H9 (cell line): ENCODE measurements around the gene USP6. TPM values are rescaled to one million over a fixed set of nuclear protein-coding genes. Genes with fewer than 3 reads are reported as not detected.

Experiments
- DNase-seq: peaks from one replicate; pipeline ENCODE4 v3.0.0-alpha.2; 2017
- H2AFZ ChIP-seq: one replicate; pipeline ENCODE4 v1.6.1; 2013; ENCODE audit warnings: mild to moderate bottlenecking, low read length, control low read depth, moderate library complexity
- H2AK5ac ChIP-seq: 2 replicates; pipeline ENCODE4 v1.6.1; 2013; ENCODE audit warnings: low read length, control low read depth, mixed read lengths; ENCODE audit not compliant: insufficient read length
- H2BK120ac ChIP-seq: one replicate; pipeline ENCODE4 v1.6.1; 2013; ENCODE audit warnings: low read depth, mild to moderate bottlenecking, low read length, control low read depth, inconsistent platforms; ENCODE audit not compliant: poor library complexity, severe bottlenecking
- H2BK12ac ChIP-seq: 2 replicates; pipeline ENCODE4 v1.6.1; 2013; ENCODE audit warnings: low read length, control low read depth, mixed read lengths, low read depth; ENCODE audit not compliant: insufficient read length
- H2BK15ac ChIP-seq: 2 replicates; pipeline ENCODE4 v1.6.1; 2013; ENCODE audit warnings: low read depth, low read length, control low read depth
- H2BK20ac ChIP-seq: one replicate; pipeline ENCODE4 v1.6.1; 2013; ENCODE audit warnings: low read depth, mild to moderate bottlenecking, low read length, control low read depth, inconsistent platforms; ENCODE audit not compliant: poor library complexity, severe bottlenecking
- H2BK5ac ChIP-seq: 2 replicates; pipeline ENCODE4 v1.6.1; 2013; ENCODE audit warnings: low read length, control low read depth, mixed read lengths; ENCODE audit not compliant: insufficient read length
- H3K14ac ChIP-seq: 2 replicates; pipeline ENCODE4 v1.6.1; 2013; ENCODE audit warnings: low read length, control low read depth; ENCODE audit not compliant: insufficient read depth
- H3K18ac ChIP-seq: 2 replicates; pipeline ENCODE4 v1.6.1; 2013; ENCODE audit warnings: low read depth, mild to moderate bottlenecking, mixed read lengths, low read length, control low read depth; ENCODE audit not compliant: insufficient read length
- H3K23ac ChIP-seq: 2 replicates; pipeline ENCODE4 v1.6.1; 2013; ENCODE audit warnings: low read length, control low read depth, mixed read lengths, low read depth; ENCODE audit not compliant: insufficient read length
- H3K23me2 ChIP-seq: 2 replicates; pipeline ENCODE4 v1.6.1; 2013; ENCODE audit warnings: low read depth, mild to moderate bottlenecking, mixed read lengths, low read length, control low read depth; ENCODE audit not compliant: insufficient read length, poor library complexity, severe bottlenecking
- H3K27ac ChIP-seq: 2 replicates; pipeline ENCODE4 v1.5.1; 2013; ENCODE audit warnings: low read length, control low read depth, mixed read lengths, low read depth; ENCODE audit not compliant: insufficient read length
- H3K27me3 ChIP-seq: 2 replicates; pipeline ENCODE4 v1.6.1; 2013; ENCODE audit warnings: low read length, control low read depth, inconsistent platforms; ENCODE audit not compliant: insufficient read depth
- H3K4ac ChIP-seq: 2 replicates; pipeline ENCODE4 v1.6.1; 2013; ENCODE audit warnings: low read depth, mild to moderate bottlenecking, control low read depth, inconsistent platforms, low read length, moderate library complexity
- H3K4me1 ChIP-seq: 2 replicates; pipeline ENCODE4 v1.6.1; 2013; ENCODE audit warnings: low read length, control low read depth, inconsistent platforms; ENCODE audit not compliant: insufficient read depth
- H3K4me2 ChIP-seq: 2 replicates; pipeline ENCODE4 v1.6.1; 2013; ENCODE audit warnings: low read length, control low read depth, mixed read lengths; ENCODE audit not compliant: insufficient read length, insufficient read depth
- H3K56ac ChIP-seq: 2 replicates; pipeline ENCODE4 v1.6.1; 2013; ENCODE audit warnings: low read depth, mild to moderate bottlenecking, mixed read lengths, low read length, control low read depth; ENCODE audit not compliant: insufficient read length
- H3K79me1 ChIP-seq: 2 replicates; pipeline ENCODE4 v1.6.1; 2013; ENCODE audit warnings: low read depth, mild to moderate bottlenecking, moderate library complexity, low read length, control low read depth, inconsistent platforms; ENCODE audit not compliant: insufficient read depth, poor library complexity, severe bottlenecking
- H3K79me2 ChIP-seq: 2 replicates; pipeline ENCODE4 v1.6.1; 2013; ENCODE audit warnings: low read length, control low read depth, inconsistent platforms; ENCODE audit not compliant: insufficient read depth
- H3K9ac ChIP-seq: 2 replicates; pipeline ENCODE4 v1.6.1; 2013; ENCODE audit warnings: low read length, control low read depth, mixed read lengths; ENCODE audit not compliant: insufficient read length; ENCODE audit errors: extremely low read depth
- H3K9me3 ChIP-seq: one replicate; pipeline ENCODE4 v1.6.1; 2013; ENCODE audit warnings: low read depth, low read length, inconsistent platforms; ENCODE audit not compliant: control insufficient read depth
- H3T11ph ChIP-seq: one replicate; pipeline ENCODE4 v1.6.1; 2013; ENCODE audit warnings: mild to moderate bottlenecking, low read length, control low read depth, inconsistent platforms
- H4K20me1 ChIP-seq: one replicate; pipeline ENCODE4 v1.6.1; 2013; ENCODE audit not compliant: control insufficient read depth, insufficient read length, insufficient read depth
- H4K5ac ChIP-seq: 2 replicates; pipeline ENCODE4 v1.6.1; 2013; ENCODE audit warnings: low read depth, mild to moderate bottlenecking, mixed read lengths, low read length, control low read depth; ENCODE audit not compliant: insufficient read length
- H4K8ac ChIP-seq: replicated peaks from 2 replicates; pipeline ENCODE4 v1.6.1; 2013; ENCODE audit warnings: low read length, control low read depth, mixed read lengths, low read depth; ENCODE audit not compliant: insufficient read length
- H4K91ac ChIP-seq: 2 replicates; pipeline ENCODE4 v1.6.1; 2013; ENCODE audit warnings: low read depth, mild to moderate bottlenecking, moderate library complexity, mixed read lengths, low read length, control low read depth; ENCODE audit not compliant: insufficient read length
- H3K27ac Mint-ChIP-seq, 3 experiments: 2 replicates in 2 of 3; 3 replicates in 1 of 3; pipeline ENCODE4 v1.8.0; 2020 to 2021; ENCODE audit warnings: mixed read lengths in 3 of 3, mild to moderate bottlenecking in 1 of 3, moderate library complexity in 1 of 3
- H3K27me3 Mint-ChIP-seq: 2 replicates; pipeline ENCODE4 v1.8.0; 2021; ENCODE audit warnings: low read depth, mild to moderate bottlenecking, moderate library complexity, mixed read lengths
- H3K36me3 Mint-ChIP-seq, 3 experiments: 2 replicates in 2 of 3; 3 replicates in 1 of 3; pipeline ENCODE4 v1.8.0; 2020 to 2021; ENCODE audit warnings: low read depth in 3 of 3, mixed read lengths in 3 of 3; ENCODE audit not compliant: insufficient read depth in 1 of 3
- H3K4me1 Mint-ChIP-seq, 2 experiments: 2 replicates each; pipeline ENCODE4 v1.8.0; 2020; ENCODE audit warnings: mixed read lengths in 2 of 2
- H3K4me3 Mint-ChIP-seq, 2 experiments: 2 replicates in 1 of 2; 3 replicates in 1 of 2; pipeline ENCODE4 v1.8.0; 2020 to 2021; ENCODE audit warnings: mild to moderate bottlenecking in 2 of 2, mixed read lengths in 2 of 2, moderate library complexity in 1 of 2
- H3K9me3 Mint-ChIP-seq, 2 experiments: 2 replicates in 1 of 2; 3 replicates in 1 of 2; pipeline ENCODE4 v1.8.0; 2020; ENCODE audit warnings: mild to moderate bottlenecking in 2 of 2, mixed read lengths in 2 of 2, moderate library complexity in 1 of 2
- CTCF ChIP-seq: fragments of 200-600 bp; sonication (generic); conservative IDR thresholded peaks from 3 replicates; pipeline ENCODE4 v1.8.0; 2021; ENCODE audit warnings: antibody characterized with exemption, mild to moderate bottlenecking
- WGBS: extraction: QIAGEN DNeasy Blood & Tissue Kit; methylation state at CpG from one replicate; pipeline ENCODE4 v1.1.7; 2013; ENCODE audit warnings: missing lambda C conversion rate, low lambda C conversion rate, mixed read lengths; ENCODE audit not compliant: insufficient read length; ENCODE audit errors: extremely low coverage; 5-methylcytosine and 5-hydroxymethylcytosine counted together
- total RNA-seq: library from RNA; stranded (reverse); gene quantifications from 2 replicates; pipeline ENCODE4 v1.2.1, GENCODE V29; 2021

USP6 gene
- total RNA-seq, 1 experiment from 2014 or later, result 0.17 TPM

DNA sequence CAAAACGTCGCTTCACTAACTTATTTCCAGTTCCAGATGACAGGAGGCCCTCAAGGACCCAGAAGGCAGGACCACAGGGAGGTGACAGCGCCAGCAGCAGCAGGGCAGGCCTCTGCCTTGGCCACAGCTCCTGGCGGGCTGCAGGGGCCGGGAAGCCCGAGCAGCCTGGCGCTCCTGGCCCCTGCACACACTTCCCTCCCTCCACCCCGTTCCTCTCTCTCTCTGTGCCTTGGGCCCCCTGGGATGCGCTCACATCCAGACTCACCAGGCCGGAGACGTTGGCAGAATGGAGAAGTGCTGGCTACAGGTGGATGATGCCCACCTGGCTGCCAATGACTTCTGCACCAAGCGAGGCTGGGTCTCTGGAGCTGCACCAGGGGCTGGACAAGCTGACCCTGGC lies 63.2 kb downstream of the USP6 start:
- no peak overlapping the region for H2AFZ ChIP-seq
- H3K4me3 Mint-ChIP-seq, result no peak overlapping the region

More for the DNA sequence above, 63.2 kb downstream of the USP6 start:
- Histone ChIP-seq H4K91ac (no peak overlapping the region), H3T11ph (no peak overlapping the region), H3K4me2 (no peak overlapping the region), H4K5ac (no peak overlapping the region), H3K18ac (no peak overlapping the region), H3K9ac (no peak overlapping the region), H2BK5ac (no peak overlapping the region), H3K4ac (no peak overlapping the region), H3K9me3 (peaks cover 52% of the 10 kb centered on the region), H2BK20ac (no peak overlapping the region), H3K79me1 (no peaks in the 10 kb centered on the region), H3K79me2 (no peaks in the 10 kb centered on the region), H2AK5ac (no peak overlapping the region), H3K23me2 (no peaks in the 10 kb centered on the region), H2BK15ac (no peak overlapping the region), H3K56ac (no peak overlapping the region), H3K14ac (no peak overlapping the region), H3K27me3 (no peaks in the 10 kb centered on the region), H3K23ac (no peak overlapping the region), H3K4me1 (no peaks in the 10 kb centered on the region), H4K20me1 (no peaks in the 10 kb centered on the region), H2BK120ac (no peak overlapping the region), H4K8ac (no peak overlapping the region), H2BK12ac (no peak overlapping the region), H3K27ac (no peak overlapping the region)
- Mint-ChIP-seq H3K9me3 (peaks cover 85 to 90% of the 10 kb centered on the region in 2 experiments), H3K4me1 (no peaks in the 10 kb centered on the region), H3K27ac (no peak overlapping the region), H3K27me3 (peaks cover 32% of the 10 kb centered on the region), H3K36me3 (peaks cover 78 to 86% (median 84%) of the 10 kb centered on the region in 3 experiments)
- WGBS, result no CpG with 5 or more reads among the region's 12 CpGs
- TF ChIP-seq CTCF, result no peak
- no peak for DNase-seq
